ENCODE measurements around the gene OPRD1. TPM values are rescaled to one million over a fixed set of nuclear protein-coding genes. Genes with fewer than 3 reads are reported as not detected.
"Not testable (repeated sequence)": the region's sequence is repeated elsewhere in the genome, so short reads cannot be mapped to it uniquely, and the experiment has no call there.

Gene OPRD1
- total RNA-seq, result under 1 TPM; 0.63 to 0.74 TPM
- 0.18 TPM for polyA plus RNA-seq (ENCODE audit: insufficient read depth, low read depth, low replicate concordance)
- long read RNA-seq, donor 1, result 0 reads
- long read RNA-seq, donor 2, result 0 reads

- H3K4me1 ChIP-seq, result peaks cover 7% of the 10 kb centered on the region
- TF ChIP-seq POLR2A (IDR thresholded peaks at IDR 0.05), result no peak
- TF ChIP-seq CTCF (IDR thresholded peaks at IDR 0.05), result no peak
- 3 to 17% methylated on average over 5 to 81 of the region's 108 CpGs for WGBS, 2 donors
- peak within 1 kb of the TSS in 1 of 2 donors; percentile 31 for H3K4me3 ChIP-seq
- H3K36me3 ChIP-seq (ENCODE audit: low read depth, missing control alignments), result no peaks in the 10 kb centered on the region
- no peaks in the 10 kb centered on the region for H3K9me3 ChIP-seq
- intact Hi-C loops (cut with DNase I; ENCODE audit: low total_unique reads), result no loop called here
- no peaks in the 10 kb centered on the region for H3K27me3 ChIP-seq
- no peak for DNase-seq
- no peak within 1 kb of the TSS for H3K27ac ChIP-seq
Measured at GRCh38 chr1:28811766-28812668, at the start of gene OPRD1. TSS of gene OPRD1 (plus strand) at chr1:28812170. CDS start at chr1:28812384, 214 bp downstream.

- peaks cover 56% of the 10 kb centered on the region for H3K4me1 ChIP-seq
- H3K9me3 ChIP-seq, result no peaks in the 10 kb centered on the region
- no peak overlapping the region for H3K4me3 ChIP-seq
- TF ChIP-seq POLR2A (IDR thresholded peaks at IDR 0.05) (no peak), CTCF (IDR thresholded peaks at IDR 0.05) (no peak)
- H3K27me3 ChIP-seq, result no peaks in the 10 kb centered on the region
- peak overlapping the region in 1 of 2 donors; percentile 6 for H3K27ac ChIP-seq
- DNase-seq, result no peak
- no peaks in the 10 kb centered on the region for H3K36me3 ChIP-seq (ENCODE audit: low read depth, missing control alignments)
- 83 to 86% methylated on average over 2 of the region's 2 CpGs for WGBS, 2 donors
- intact Hi-C loops (cut with DNase I; ENCODE audit: low total_unique reads), result no loop called here
Measured at GRCh38 chr1:28766532-28767183, 45.3 kb upstream of the OPRD1 start.

- Histone ChIP-seq H3K27me3 (no peaks in the 10 kb centered on the region), H3K4me1 (peaks cover 50% of the 10 kb centered on the region), H3K36me3 (ENCODE audit: low read depth, missing control alignments) (no peaks in the 10 kb centered on the region), H3K4me3 (no peak overlapping the region), H3K9me3 (no peaks in the 10 kb centered on the region), H3K27ac (peak overlapping the region; percentile 32 to 46)
- intact Hi-C loops (cut with DNase I; ENCODE audit: low total_unique reads), result no loop called here
- no peak for DNase-seq
- WGBS, 2 donors, result 79 to 86% methylated on average over 3 of the region's 3 CpGs
- TF ChIP-seq CTCF (IDR thresholded peaks at IDR 0.05), result no peak
- no peak for TF ChIP-seq POLR2A (IDR thresholded peaks at IDR 0.05)
Measured at GRCh38 chr1:28770601-28771165, 41.3 kb upstream of the OPRD1 start.

GRCh38 chr1:28771921-28772320, 40.0 kb upstream of the OPRD1 start:
- intact Hi-C loops (cut with DNase I; ENCODE audit: low total_unique reads); H3K27me3 ChIP-seq; H3K36me3 ChIP-seq (ENCODE audit: low read depth, missing control alignments); H3K9me3 ChIP-seq; H3K4me3 ChIP-seq; DNase-seq: not testable (repeated sequence)
- Histone ChIP-seq H3K27ac (peak overlapping the region in 1 of 2 donors; percentile 46), H3K4me1 (peaks cover 43% of the 10 kb centered on the region)
- 75 to 88% methylated on average over 10 of the region's 10 CpGs for WGBS, 2 donors

- DNase-seq, result no peak
- TF ChIP-seq POLR2A (IDR thresholded peaks at IDR 0.05), result no peak
- no peak for TF ChIP-seq CTCF (IDR thresholded peaks at IDR 0.05)
- Histone ChIP-seq H3K4me3 (no peak overlapping the region), H3K27me3 (no peaks in the 10 kb centered on the region), H3K27ac (no peak overlapping the region), H3K4me1 (peaks cover 40% of the 10 kb centered on the region), H3K36me3 (ENCODE audit: low read depth, missing control alignments) (no peaks in the 10 kb centered on the region), H3K9me3 (no peaks in the 10 kb centered on the region)
- WGBS, 2 donors, result 81 to 84% methylated on average over 3 of the region's 3 CpGs
- intact Hi-C loops (cut with DNase I; ENCODE audit: low total_unique reads), result no loop called here
Measured at GRCh38 chr1:28773105-28773504, 38.9 kb upstream of the OPRD1 start.

Measured in testis (tissue), 5 donors.